ENCODE data around the gene CDH23. TPM values are rescaled to one million over a fixed set of nuclear protein-coding genes. Genes with fewer than 3 reads are reported as not detected.
A peak's percentile ranks its signal among the peaks of the same experiment; 100 is the strongest.

CDH23 gene
- total RNA-seq (1 to 10 TPM; 1.9 to 3.8 (median 2.6) TPM), polyA plus RNA-seq (1 to 10 TPM in 2 of 3 donors, under 1 TPM in 1; 1.00 to 1.2 (median 1.0) TPM)
- long read RNA-seq, donor 1, partial matches to known transcripts, result 0 of 2 reads
- long read RNA-seq, donor 1, other reads (novel, unspliced or antisense), result 2 of 2 reads
- long read RNA-seq, donor 2, partial matches to known transcripts, result 2 of 3 reads
- long read RNA-seq, donor 2, other reads (novel, unspliced or antisense), result 1 of 3 reads

- H3K9me3 ChIP-seq, result no peaks in the 10 kb centered on the region
- H3K36me3 ChIP-seq (ENCODE audit: insufficient read depth in 1 of 2, low read depth in 1 of 2), result no peaks in the 10 kb centered on the region
- 0 to 1% (median 1%) methylated on average over 44 to 91 of the region's 91 CpGs for WGBS, 3 donors
- H3K4me1 ChIP-seq, result peaks cover 12% of the 10 kb centered on the region
- intact Hi-C loops (cut with DNase I), result loop anchor here in 1 of 2 donors (5.0 kb wide), 1 partner anchor 210 kb away; no protein-coding TSS in a partner anchor
- H3K27me3 ChIP-seq (ENCODE audit: insufficient read depth in 3 of 3, low read length in 2 of 3), result peaks cover 0 to 64% (median 22%) of the 10 kb centered on the region in 3 donors
- peak within 1 kb of the TSS; percentile 63 for H3K4me3 ChIP-seq
- no peak for TF ChIP-seq CTCF (IDR thresholded peaks at IDR 0.05)
- ATAC-seq, result peak in 3 of 4 donors; percentile 5 to 45 (median 13)
- H3K27ac ChIP-seq, result no peak within 1 kb of the TSS
- DNase-seq, result peak in 1 of 2 donors; percentile 51
These were observed at the start of gene CDH23 for GRCh38 chr10:71396711-71397295. TSS of gene CDH23 (plus strand) at chr10:71396920. CDS start at chr10:71439832, 42,912 bp downstream.

GRCh38 chr10:71347587-71348395, 48.9 kb upstream of the CDH23 start:
- Histone ChIP-seq H3K27ac (no peak overlapping the region), H3K9me3 (no peaks in the 10 kb centered on the region), H3K4me3 (no peak overlapping the region), H3K27me3 (ENCODE audit: insufficient read depth in 3 of 3, low read length in 2 of 3) (no peaks in the 10 kb centered on the region), H3K4me1 (peaks cover 6% of the 10 kb centered on the region), H3K36me3 (ENCODE audit: insufficient read depth in 1 of 2, low read depth in 1 of 2) (no peaks in the 10 kb centered on the region)
- DNase-seq, result no peak
- no peak for ATAC-seq
- intact Hi-C loops (cut with DNase I), result no loop called here
- 78 to 79% (median 78%) methylated on average over 14 of the region's 14 CpGs for WGBS, 3 donors
- no peak for TF ChIP-seq CTCF (IDR thresholded peaks at IDR 0.05)

GRCh38 chr10:71348850-71349249, 47.9 kb upstream of the CDH23 start:
- WGBS, 3 donors, result 97 to 100% (median 100%) methylated on average over 1 of the region's 1 CpG
- ATAC-seq (no peak), DNase-seq (no peak)
- Histone ChIP-seq H3K4me3 (no peak overlapping the region), H3K27ac (no peak overlapping the region), H3K4me1 (peaks cover 6% of the 10 kb centered on the region), H3K9me3 (no peaks in the 10 kb centered on the region), H3K36me3 (ENCODE audit: insufficient read depth in 1 of 2, low read depth in 1 of 2) (no peaks in the 10 kb centered on the region), H3K27me3 (ENCODE audit: insufficient read depth in 3 of 3, low read length in 2 of 3) (no peaks in the 10 kb centered on the region)
- intact Hi-C loops (cut with DNase I), result no loop called here
- TF ChIP-seq CTCF (IDR thresholded peaks at IDR 0.05), result no peak

GRCh38 chr10:71349406-71349805, 47.3 kb upstream of the CDH23 start:
- no peak for TF ChIP-seq CTCF (IDR thresholded peaks at IDR 0.05)
- Histone ChIP-seq H3K27me3 (ENCODE audit: insufficient read depth in 3 of 3, low read length in 2 of 3) (no peaks in the 10 kb centered on the region), H3K27ac (no peak overlapping the region), H3K4me3 (no peak overlapping the region), H3K36me3 (ENCODE audit: insufficient read depth in 1 of 2, low read depth in 1 of 2) (no peaks in the 10 kb centered on the region), H3K9me3 (no peaks in the 10 kb centered on the region), H3K4me1 (peaks cover 6% of the 10 kb centered on the region)
- ATAC-seq (no peak), DNase-seq (no peak)
- WGBS, 3 donors, result 95 to 98% (median 97%) methylated on average over 7 of the region's 7 CpGs
- intact Hi-C loops (cut with DNase I), result no loop called here

All from psoas muscle (tissue), 8 donors.